Fibroblast of skin of back (primary cell): ENCODE results near the gene NEIL3.
"Not testable (repeated sequence)": the region's sequence is repeated elsewhere in the genome, so short reads cannot be mapped to it uniquely, and the experiment has no call there.

ENCODE experiments used
- DNase-seq: peaks from one replicate; pipeline ENCODE4 v3.0.0-alpha.2; 2013

Gene NEIL3

DNA sequence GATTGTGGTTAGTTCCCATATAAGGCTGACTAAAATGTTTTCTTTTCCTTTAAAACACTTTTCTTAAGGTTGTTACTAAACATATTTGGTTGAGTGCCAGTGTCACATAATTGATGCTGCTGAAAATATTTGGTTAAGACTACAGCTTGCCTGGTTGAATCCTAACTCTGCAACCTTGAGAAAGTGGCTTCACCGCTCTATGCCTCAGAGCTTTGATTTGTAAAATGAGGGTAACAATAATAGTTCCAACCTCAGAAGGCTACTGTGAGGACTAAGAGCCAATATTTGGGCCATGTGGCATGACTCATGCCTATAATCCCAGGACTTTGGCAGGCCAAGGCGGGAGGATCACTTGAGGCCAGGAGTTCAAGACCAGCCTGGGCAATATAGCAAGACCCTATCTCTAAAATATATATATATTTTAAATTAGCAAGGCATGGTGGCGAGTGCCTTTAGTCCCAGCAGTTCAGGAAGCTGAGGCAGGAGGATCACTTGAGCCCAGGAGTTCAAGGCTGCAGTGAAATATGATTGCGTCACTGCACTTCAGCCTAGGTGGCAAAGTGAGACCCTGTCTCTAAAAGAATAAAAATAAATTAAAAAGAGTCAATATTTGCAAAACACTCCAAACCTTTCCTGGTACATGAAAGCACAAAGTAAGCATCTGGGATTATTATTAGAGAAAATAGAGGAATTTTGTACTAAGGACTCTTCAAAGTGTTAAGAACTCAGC is 7.1 kb upstream of the NEIL3 start:
- peak; percentile 88 for DNase-seq

DNA sequence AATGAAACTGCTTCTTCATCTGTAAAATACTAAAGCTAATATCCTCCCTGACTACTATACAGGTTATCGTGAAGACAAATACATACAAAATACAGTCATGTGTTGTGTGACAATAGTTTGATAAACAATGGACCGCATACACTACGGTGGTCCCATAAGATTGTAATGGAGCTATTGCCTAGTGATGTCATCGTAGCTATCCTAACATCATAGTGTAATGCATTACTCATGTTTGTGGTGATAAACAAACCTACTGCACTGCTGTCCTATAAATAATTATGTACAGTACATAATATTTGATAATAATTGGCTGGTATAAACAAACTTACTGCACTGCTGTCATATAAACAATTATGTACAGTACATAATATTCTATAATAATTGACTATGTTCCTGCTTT is 5.6 kb upstream of the NEIL3 start:
- DNase-seq: no peak

DNA sequence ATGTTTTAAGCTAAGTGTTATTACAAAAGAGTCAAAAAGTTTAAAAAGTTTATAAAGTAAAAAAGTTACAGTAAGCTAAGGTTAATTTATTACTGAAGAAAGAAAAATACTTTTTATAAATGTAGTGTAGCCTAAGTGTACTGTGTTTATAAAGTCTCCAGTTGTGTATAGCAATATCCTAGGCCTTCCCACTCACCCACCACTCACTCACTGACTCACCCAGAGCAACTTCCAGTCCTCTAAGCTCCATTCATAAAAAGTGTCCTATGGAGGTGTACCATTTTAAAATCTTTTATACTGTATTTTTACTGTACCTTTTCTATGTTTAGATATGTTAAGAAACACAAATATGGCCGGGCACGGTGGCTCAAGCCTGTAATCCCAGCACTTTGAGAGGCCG is 4.8 kb upstream of the NEIL3 start:
- not testable (repeated sequence) for DNase-seq

DNA sequence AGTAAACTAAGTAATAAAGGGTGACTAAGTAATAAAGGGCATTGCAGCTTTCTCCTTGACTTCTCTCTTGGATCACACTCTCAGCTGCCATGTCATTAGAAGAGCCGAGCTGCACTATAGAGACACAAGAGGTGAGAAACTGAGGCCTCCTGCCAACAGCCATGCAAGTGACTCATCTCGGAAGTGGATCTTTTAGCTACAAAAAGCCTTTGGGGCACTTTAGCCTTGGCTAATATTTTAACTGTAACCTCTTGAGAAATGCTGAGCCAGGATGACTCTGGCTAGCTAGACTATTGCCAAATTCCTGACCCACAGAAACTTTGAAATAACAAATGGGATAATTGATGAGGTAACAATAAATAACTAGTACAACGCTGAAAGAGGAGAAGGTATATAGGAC is 1.5 kb upstream of the NEIL3 start:
- DNase-seq: no peak

DNA sequence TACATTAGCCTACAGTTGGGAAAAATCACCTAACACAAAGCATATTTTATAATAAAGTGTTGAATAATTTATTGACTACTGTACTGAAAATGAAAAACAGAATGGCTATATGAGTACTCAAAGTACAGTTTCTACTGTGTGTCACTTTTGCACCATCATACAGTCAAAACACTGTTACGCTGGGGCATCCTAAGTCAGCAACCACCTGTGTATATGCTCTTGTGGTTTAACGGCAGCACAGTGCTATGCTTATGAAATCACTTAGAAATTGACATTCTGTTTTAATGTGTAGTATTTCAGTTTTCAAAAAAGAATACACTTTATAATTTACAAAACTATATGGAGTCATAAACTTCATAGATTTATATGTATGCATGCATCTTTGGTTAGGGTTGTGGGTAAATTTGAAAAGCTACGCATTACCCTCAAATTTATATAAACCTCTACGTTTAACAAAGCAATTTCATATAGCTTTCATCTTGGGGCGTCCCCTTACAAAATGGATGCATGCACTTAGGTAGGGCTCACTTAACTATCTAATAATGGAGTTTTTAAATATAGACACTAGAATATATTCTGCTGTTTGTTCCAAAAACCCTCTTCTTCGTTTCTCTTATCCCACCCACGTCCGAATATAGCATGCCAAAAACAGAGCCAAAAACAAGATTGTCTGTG is 690 bp upstream of the NEIL3 start:
- no peak for DNase-seq

DNA sequence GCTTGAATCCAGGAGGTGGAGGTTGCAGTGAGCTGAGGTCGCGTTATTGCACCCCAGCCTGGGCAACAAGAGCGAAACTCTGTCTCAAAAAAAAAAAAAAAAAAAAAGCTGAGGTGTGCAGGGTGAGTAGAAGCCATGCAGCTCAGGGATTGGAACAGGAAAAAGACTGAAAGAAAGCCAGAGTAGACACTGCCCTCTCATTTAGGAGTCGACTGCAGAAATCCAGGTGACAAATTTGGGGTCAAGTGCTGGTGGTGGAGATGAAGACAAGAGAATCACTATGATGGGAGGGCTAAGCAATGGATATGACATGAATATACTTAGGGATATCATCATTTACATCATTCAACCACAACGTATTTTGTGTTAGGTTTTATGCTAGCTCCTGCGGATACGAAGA is 1.9 kb downstream of the NEIL3 start:
- DNase-seq: no peak

DNA sequence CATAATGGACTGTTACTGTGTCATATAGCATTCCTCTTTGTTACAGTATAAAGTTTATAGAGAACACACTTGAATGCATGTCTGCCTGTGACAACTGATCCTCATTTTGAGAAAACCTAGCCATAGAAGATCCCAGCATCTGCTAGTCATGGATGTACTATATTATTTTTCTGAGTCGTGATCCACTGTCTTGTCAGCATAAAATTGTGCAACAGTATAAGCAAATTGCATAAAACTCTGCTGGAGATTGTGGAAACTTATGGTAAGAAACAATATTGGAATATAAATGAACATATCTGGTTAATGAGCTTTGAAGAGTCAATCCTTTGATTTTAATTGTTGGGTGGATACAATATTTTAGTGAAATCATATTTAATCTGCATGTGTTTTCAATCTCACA is 3.6 kb downstream of the NEIL3 start:
- no peak for DNase-seq

DNA sequence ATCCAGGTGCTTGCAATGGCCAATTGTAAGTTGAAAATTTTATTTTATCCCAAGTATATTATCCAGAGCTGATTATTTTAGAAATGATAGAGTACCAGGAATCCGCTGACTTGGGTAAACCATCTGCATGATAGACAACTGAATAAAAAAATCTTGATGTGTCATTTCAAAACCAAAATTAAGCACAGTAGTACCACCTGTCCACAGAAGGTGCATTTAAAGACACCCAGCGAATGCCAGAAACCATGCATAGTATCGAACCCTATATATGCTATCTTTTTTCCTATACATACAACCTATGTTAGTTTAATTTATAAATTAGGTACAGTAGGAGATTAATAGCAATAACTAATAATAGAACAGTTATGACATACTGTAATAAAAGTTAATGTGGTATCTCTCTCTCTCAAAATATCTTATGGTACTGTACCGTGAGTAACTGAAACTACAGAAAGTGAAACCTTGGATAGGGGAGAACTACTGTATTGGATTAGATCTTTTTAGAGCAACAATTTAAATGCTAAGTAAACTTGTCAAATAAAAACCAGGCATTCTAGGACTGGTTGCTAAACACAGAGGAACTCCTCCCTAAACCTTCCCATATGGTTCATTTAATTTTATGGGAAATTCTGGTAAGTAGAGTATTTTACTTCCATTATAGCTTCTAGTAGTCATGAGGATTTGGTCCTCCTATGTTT is 6.2 kb downstream of the NEIL3 start:
- DNase-seq: no peak

DNA sequence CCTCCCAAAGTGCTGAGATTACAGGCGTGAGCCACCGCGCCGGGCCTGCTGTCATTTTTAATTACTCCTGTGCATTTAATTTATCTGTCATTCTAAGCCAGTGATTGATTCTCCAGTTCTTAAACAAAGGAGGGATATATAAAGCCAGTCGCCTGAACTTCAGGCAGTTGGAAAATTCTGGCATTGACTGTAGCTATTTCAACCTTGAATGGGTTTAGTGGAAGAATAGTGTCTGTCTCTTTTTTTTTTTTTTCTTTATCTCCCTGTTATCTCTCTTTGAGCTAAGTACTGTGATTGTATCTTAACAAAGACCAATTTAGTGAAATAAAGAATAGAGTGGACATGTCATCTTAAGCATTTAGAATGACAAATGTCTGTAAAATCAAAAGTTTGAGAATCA is 11.0 kb downstream of the NEIL3 start:
- DNase-seq: no peak

DNA sequence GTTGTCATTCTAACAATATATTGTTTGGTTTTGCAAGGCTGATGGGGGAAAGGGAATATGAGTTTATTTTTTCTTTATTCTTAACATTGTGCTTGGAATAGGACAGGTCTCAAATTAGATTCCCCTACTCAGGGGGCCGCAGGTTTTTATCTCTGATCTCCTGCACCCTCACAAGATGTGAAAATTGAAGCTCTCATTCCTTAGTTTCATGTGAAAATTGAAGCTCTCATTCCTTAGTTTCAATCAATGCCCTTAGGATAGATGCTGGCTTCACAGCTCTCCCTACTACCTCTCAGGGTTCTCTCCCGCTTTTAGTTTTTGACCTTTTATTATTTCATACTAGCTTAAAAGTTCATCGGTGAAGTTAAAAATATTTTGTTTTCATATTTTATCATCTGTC is 12.0 kb downstream of the NEIL3 start:
- no peak for DNase-seq

DNA sequence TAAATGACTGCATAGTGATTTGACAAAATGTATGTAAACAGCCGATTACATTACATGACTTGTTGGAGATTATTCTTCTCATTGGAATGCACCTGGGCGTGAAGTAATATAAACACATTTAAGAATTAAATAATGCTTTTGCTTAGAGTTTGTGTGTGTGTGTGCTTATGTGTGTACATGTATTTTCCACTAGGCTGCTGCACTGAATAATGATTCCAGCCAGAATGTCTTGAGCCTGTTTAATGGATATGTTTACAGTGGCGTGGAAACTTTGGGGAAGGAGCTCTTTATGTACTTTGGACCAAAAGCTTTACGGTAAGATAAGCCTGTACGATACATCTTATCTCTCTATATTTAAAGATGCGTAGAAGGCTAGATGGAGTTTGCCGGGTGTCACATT is 12.6 kb downstream of the NEIL3 start:
- DNase-seq: no peak

DNA sequence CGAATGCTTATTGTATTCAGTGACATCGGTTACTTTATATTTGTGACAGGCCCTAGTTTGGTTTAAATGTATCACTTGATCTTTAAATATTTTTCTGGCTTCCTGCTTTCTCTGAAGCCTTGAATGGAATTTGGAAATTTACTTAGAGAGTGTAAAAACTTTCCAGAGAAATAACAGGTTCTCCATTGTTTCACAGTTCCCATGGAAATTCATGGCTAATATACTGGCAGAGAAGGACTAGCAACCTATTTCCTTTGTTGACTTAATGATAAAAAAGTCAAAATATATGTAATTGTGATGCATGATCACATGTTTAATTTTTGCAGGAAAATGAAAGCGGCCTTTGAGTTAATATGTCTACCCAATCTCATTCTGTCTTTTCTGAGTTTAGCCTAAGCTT is 13.2 kb downstream of the NEIL3 start:
- DNase-seq: no peak

DNA sequence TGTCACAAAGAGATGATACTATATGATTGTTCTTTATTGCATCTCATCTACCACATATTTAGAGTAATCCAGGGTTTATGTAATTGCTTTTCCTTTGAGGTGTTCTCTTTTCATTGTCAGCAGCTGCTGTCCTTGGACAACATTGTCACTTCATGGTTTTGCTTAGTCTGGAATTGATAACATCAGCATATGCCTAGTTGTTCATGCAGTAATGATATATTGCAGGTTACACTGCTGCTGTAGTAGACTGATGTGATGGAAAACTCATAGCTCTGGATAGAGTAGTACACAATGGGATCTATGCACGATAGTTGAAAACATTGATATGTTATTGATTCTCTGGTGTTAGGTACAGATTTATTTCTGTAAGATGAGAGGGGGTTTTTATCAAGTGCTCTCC is 13.7 kb downstream of the NEIL3 start:
- no peak for DNase-seq

DNA sequence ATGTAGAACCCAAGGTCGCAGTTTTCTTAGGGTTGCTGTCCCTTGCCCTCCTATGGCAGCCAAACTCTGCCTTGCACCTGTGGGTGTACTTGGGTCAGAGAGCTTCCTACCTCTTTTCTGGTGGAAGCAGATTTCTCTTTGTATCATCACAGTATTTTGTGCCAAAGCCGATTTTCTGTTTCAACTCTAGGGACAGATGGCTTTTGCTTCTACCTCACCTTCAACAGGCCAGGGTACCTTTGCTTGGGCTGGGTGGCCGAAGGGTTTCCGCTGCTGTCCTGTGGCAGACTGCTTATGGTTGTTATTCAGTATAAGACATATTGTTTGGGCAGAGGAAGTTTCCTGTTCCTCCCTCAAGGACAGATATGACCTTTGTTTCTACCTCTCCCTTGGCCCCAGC is 22.4 kb downstream of the NEIL3 start:
- no peak for DNase-seq

DNA sequence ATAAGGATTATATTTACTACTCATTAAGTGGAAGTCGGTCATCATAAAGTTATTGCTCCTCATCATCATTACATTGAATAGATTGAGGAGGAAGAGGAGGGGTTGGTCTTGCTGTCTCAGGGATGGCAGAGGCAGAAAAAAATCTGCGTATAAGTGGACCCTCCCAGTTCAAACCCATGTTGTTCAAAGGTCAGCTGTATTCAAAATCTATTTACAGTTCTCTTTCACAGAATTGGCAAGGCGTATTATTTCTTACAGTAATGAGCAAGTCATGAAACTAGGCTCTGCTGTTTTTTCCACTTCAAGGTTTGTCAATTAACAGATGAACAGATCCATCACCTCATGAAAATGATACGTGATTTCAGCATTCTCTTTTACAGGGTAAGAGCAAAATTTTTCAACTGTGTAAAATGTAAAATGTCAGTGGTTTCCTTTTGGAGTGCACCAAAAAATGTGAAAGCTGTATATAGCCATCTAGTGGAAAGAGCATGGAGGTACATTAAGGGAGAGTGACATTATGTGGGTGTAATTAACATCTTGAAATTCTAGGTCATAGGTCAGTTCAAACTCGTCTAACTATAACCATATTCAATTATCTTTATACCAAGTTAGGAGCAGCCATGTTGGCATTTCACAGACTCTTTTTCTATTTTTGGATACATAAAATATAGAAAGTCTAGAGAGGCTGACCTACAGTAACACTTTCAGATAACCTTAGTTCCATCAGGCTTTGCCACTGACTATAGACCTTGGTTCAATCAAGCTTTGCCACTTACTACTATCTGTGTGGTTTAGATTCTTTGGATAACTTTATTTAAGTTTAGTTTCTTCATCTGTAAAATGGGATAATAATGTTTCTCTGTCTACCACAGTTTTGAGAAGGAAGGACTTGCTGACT is 30.1 kb downstream of the NEIL3 start:
- peak; percentile 49 for DNase-seq

DNA sequence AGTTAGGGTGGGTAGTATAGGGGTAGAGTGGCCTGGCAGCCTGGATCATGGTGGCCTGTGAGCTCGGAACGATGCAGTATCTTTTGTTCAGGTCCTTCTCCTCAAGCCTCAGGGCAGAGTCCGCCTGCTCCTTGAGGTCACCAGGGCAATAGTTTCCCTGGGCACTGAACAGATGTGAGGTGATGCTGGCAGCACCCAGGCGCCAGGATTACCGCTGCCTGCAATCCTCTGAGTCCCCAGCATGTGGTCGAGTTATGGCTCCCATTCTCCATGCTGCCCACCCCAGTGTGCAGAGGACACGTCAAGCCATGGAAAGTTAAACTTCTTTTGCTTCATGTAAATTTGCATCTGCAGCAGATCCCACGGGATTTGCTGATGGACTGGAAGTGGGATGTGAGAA is 38.7 kb downstream of the NEIL3 start:
- DNase-seq: no peak

DNA sequence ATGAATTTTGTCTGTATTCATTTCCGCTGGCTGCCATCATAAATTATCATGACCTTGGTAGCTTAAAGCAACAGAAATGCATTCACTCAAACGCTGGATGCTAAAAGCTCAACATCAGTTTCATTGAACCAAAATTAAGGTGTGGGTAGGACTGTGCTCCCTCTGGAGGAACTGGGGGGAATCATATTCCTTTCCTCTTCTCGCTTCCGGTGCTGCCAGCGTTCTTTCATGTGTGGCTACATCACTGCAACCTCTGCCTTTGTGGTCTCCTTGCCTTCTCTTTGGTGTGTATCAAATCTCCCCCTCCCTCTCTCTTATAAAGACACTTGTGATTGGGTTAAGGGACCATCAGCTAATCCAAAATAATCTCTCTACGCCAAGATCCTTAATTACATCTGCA is 39.5 kb downstream of the NEIL3 start:
- no peak for DNase-seq

DNA sequence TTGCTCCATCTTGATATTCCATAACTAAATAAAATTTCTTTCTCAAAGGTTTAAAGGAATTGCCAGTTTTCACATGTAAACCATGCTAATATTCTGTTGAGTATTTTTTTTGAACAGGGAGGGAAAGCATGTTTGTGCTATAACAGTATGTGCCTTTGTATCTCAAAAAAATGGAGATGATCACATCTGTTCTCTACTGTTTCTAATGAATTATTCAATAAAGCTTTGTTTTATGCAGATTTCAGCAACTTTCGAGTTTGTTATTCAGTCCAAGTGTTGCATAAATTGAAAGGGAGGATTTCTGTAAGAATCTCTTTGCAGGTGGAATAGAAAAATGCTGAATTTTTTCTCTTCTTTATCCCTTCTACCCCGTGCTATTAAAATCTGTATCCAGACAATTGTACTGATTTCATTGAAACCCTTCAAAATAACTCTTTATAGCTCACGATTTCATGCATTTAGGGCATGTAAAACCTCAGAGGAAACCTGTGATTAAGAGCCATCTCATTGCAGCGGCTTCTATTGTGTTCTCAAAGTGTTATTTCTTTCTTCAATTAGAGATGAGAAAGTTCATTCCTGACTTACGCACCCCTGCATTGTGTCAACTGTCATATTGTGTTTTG is 42.1 kb downstream of the NEIL3 start:
- no peak for DNase-seq

DNA sequence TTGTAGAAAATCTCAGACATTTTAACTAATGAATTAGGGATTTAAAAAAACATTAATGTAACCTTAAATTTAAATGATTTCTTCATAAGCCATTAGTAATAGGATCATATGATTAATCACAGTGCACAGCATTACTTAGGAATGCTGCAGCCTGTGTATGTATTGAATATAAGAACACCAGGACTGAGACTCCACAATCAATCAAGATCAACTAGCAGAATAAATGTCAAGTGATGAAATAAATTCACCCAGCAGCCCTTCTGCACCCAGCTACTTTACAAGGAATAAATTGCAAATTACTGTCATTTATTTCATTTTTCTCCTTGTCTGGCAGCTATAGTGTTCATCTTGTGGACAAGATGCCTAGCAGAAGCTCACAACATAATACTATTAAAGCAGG is 46.5 kb downstream of the NEIL3 start:
- no peak for DNase-seq

DNA sequence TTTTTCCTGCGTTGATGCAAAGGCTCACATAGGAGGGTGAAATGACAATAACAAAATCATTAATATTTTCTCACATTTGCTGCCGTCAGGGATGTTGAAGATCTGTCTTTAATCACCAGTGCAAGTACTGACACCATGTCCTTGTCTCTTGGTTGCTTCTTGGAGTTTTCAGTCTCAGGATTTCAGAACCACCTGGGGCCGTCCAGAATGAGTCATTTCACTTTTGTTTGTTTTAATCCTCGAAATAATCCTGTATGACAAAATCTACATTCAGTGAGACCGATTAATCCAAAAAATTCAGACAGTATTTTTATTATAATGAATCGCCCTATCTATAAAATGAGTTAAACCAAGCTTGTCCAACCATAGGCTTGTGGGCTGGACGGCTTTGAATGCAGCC is 47.2 kb downstream of the NEIL3 start:
- DNase-seq: no peak

DNA sequence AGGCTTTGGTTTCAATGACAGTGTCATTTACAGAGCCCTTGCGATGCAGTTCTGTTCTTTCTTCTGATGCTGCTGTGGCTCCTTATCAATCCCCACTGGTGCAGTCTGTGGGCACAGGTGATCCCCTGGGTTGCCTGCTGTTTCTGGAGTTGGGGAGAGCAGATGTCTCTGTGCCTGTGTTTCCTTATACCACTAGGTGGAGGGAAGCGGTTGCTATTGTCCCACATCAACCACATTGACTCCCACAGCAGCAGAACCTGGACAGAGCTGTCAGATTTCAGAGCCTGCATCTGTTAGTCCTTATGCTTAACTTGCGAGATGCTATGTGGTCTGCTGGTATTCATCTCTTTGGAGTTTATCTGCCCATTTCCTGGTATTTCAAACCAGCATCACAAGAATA is 57.7 kb downstream of the NEIL3 start:
- peak; percentile 6 for DNase-seq

DNA sequence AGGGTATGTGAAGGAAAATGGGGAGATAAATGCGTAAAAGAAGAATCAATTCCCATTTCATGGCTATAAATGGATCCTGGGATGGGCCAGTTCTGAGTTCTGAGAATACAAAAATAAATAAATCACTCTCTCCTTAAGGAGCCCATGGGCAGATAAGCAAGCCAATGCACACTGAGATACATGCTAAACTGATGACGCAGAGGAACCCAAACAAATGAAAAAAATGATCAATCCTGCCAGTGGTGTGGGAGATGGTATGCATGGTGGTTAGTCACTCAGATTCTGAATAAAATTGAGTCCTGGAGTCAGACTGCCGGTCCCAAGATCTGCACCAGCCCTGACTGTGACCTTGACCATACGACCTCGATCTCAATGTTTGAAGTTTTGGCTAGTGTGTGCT is 59.7 kb downstream of the NEIL3 start:
- peak; percentile 66 for DNase-seq

DNA sequence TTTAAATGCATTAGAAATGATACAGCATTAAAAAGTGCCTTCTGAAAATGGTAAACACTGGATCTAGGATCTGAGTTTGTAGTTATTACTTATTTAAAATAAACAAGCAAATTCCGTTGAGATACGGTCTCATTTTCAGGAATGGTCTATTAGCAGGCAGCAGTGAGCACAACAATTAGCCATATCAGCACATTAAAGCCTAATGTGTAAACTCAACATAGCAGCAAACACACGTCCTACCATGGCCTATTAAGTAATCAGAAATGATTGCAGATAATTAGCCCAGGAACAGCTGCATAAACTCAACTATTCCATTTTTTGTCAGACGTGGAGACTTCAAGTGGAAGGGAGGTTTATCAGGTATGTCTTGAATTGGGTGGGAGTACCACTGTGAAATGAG is 61.8 kb downstream of the NEIL3 start:
- DNase-seq: no peak
